Measurements from ENCODE around the gene PDZD4. TPM values are rescaled to one million over a fixed set of nuclear protein-coding genes. Genes with fewer than 3 reads are reported as not detected.

The PDZD4 gene
- polyA plus RNA-seq, 1 of the 3 experiments (the other 2 are of a cell fraction): 1.9 TPM

- H3K4me2 ChIP-seq: no peak overlapping the region
Measured at GRCh38 chrX:153777261-153778090, 52.9 kb downstream of the PDZD4 start.

GRCh38 chrX:153776611-153777045 is 53.7 kb downstream of the PDZD4 start:
- Histone ChIP-seq H3K9me3 (no peaks in the 10 kb centered on the region), H3K27me3 (ENCODE audit: insufficient read depth) (0 out of 2 replicates have a peak, but pooled peaks cover 4% of the 10 kb centered on the region), H3F3A (replicated peaks; ENCODE audit: insufficient read depth) (no peaks in the 10 kb centered on the region), H3K9me2 (no peaks in the 10 kb centered on the region), H3K4me3 (ENCODE audit: low read depth in 2 of 2, low read length in 1 of 2) (no peak overlapping the region), H3K4me1 (ENCODE audit: control insufficient read depth in 1 of 2, insufficient read depth in 2 of 2, low read depth in 1 of 2, low read length in 1 of 2) (peaks cover 0 to 7% of the 10 kb centered on the region in 2 experiments; a peak in 1 of 4 replicates), H3K36me3 (replicated peaks in 1 of 2; ENCODE audit: control insufficient read depth in 1 of 2, insufficient read depth in 2 of 2, low read length in 1 of 2) (no peaks in the 10 kb centered on the region), H3K9ac (no peak overlapping the region), H3K27ac (ENCODE audit: low read depth in 2 of 2, low read length in 1 of 2) (no peak overlapping the region), H3K79me2 (ENCODE audit: insufficient read depth) (no peaks in the 10 kb centered on the region), H2AFZ (ENCODE audit: low read depth) (no peak overlapping the region), H4K20me1 (ENCODE audit: insufficient read depth) (no peaks in the 10 kb centered on the region), H3K4me2 (no peak overlapping the region)
- ChIA-PET POLR2A (no interaction called here), CTCF (no interaction called here)
- 59% methylated on average over 16 of the region's 22 CpGs for WGBS (ENCODE audit: low lambda C conversion rate)
- no peak for DNase-seq
- TF ChIP-seq JUND (IDR thresholded peaks at IDR 0.05) (no peak), EZH2phosphoT487 (IDR thresholded peaks at IDR 0.05; ENCODE audit: borderline replicate concordance, low read depth) (no peak), MXI1 (IDR thresholded peaks at IDR 0.05; ENCODE audit: low read depth, low read length) (no peak), POLR2AphosphoS5 (IDR thresholded peaks at IDR 0.05; ENCODE audit: low read depth, low read length) (no peak), RAD21 (IDR thresholded peaks at IDR 0.05; ENCODE audit: low read length) (no peak), SIN3A (IDR thresholded peaks at IDR 0.05; ENCODE audit: borderline replicate concordance, low read depth, low read length) (no peak), RXRA (IDR thresholded peaks at IDR 0.05; ENCODE audit: borderline replicate concordance, low read depth) (no peak), FOXJ3 (CRISPR knock-in tag; IDR thresholded peaks at IDR 0.05) (no peak), TCF12 (IDR thresholded peaks at IDR 0.05) (no peak), MEF2A (IDR thresholded peaks at IDR 0.05; ENCODE audit: borderline replicate concordance, low read depth) (no peak), RFX5 (IDR thresholded peaks at IDR 0.05; ENCODE audit: low read length) (no peak), GABPA (IDR thresholded peaks at IDR 0.05; ENCODE audit: low read depth) (no peak)

More at GRCh38 chrX:153777261-153778090, 52.9 kb downstream of the PDZD4 start:
- H3F3A ChIP-seq (replicated peaks; ENCODE audit: insufficient read depth): no peaks in the 10 kb centered on the region
- H2AFZ ChIP-seq (ENCODE audit: low read depth): no peak overlapping the region
- no peak overlapping the region for H3K27ac ChIP-seq (ENCODE audit: low read depth in 2 of 2, low read length in 1 of 2)
- POLR2A ChIA-PET: interaction anchor here (0.6 to 1.1 kb wide), 2 partner anchors 80 to 169 kb away, joined by 3 read pairs; no protein-coding TSS in a partner anchor
- CTCF ChIA-PET: interaction anchor here (1.0 to 2.4 kb wide), 6 partner anchors 10 to 172 kb away, joined by 3 to 10 read pairs (median 4); partner anchors contain the start of gene PLXNB3
- H3K9me2 ChIP-seq: no peaks in the 10 kb centered on the region
- 69% methylated on average over 11 of the region's 34 CpGs for WGBS (ENCODE audit: low lambda C conversion rate)
- no peaks in the 10 kb centered on the region for H4K20me1 ChIP-seq (ENCODE audit: insufficient read depth)
- no peaks in the 10 kb centered on the region for H3K9me3 ChIP-seq
- H3K9ac ChIP-seq: no peak overlapping the region
- H3K4me1 ChIP-seq (ENCODE audit: control insufficient read depth in 1 of 2, insufficient read depth in 2 of 2, low read depth in 1 of 2, low read length in 1 of 2): peaks cover 0 to 9% of the 10 kb centered on the region in 2 experiments; a peak in 1 of 4 replicates
- H3K36me3 ChIP-seq (replicated peaks in 1 of 2; ENCODE audit: control insufficient read depth in 1 of 2, insufficient read depth in 2 of 2, low read length in 1 of 2): no peaks in the 10 kb centered on the region
- H3K27me3 ChIP-seq (ENCODE audit: insufficient read depth): 0 out of 2 replicates have a peak, but pooled peaks cover 7% of the 10 kb centered on the region
- TF ChIP-seq PBX3 (IDR thresholded peaks at IDR 0.05) (no peak), MAX (IDR thresholded peaks at IDR 0.05; ENCODE audit: low read depth) (no peak), EZH2phosphoT487 (IDR thresholded peaks at IDR 0.05; ENCODE audit: borderline replicate concordance, low read depth) (no peak), NFIC (IDR thresholded peaks at IDR 0.05; ENCODE audit: borderline replicate concordance) (no peak), IRF3 (IDR thresholded peaks at IDR 0.05; ENCODE audit: low read depth, low read length) (no peak)
- DNase-seq: peak; percentile 37
- H3K79me2 ChIP-seq (ENCODE audit: insufficient read depth): no peaks in the 10 kb centered on the region
- H3K4me3 ChIP-seq (ENCODE audit: low read depth in 2 of 2, low read length in 1 of 2): no peak overlapping the region
